GM12878 (cell line): ENCODE results near the gene ASF1B. TPM values are rescaled to one million over a fixed set of nuclear protein-coding genes. Genes with fewer than 3 reads are reported as not detected.

Experiments used
- ASH2L ChIP-seq: fragments of 300-600, 200-600 bp; sonication (generic); IDR thresholded peaks from 2 replicates; pipeline ENCODE4 v1.6.1; 2017; ENCODE audit warnings: low read depth, mild to moderate bottlenecking, borderline replicate concordance
- BCL11A ChIP-seq: IDR thresholded peaks from 2 replicates; pipeline ENCODE4 v1.6.1; 2011; ENCODE audit warnings: low read depth, low read length
- CBFB ChIP-seq: IDR thresholded peaks from 2 replicates; pipeline ENCODE4 v1.6.1; 2016; ENCODE audit warnings: antibody characterized with exemption, low read depth
- CEBPB ChIP-seq, 2 experiments: fragments of 150-350 bp in 1 of 2; IDR thresholded peaks; 2 replicates each; pipeline ENCODE4 v1.6.1; 2012 to 2014; ENCODE audit warnings: low read depth in 2 of 2, low read length in 2 of 2, borderline replicate concordance in 1 of 2, inconsistent platforms in 1 of 2
- CREB1 ChIP-seq: IDR thresholded peaks from 2 replicates; pipeline ENCODE4 v1.6.1; 2012; ENCODE audit warnings: low read depth, mild to moderate bottlenecking, inconsistent platforms
- CTCF ChIP-seq, 3 experiments: IDR thresholded peaks in 2 of 3; conservative IDR thresholded peaks in 1 of 3; 2 replicates each; pipeline ENCODE4 v1.5.1; 2011; ENCODE audit warnings: low read depth in 3 of 3, low read length in 3 of 3, mild to moderate bottlenecking in 3 of 3, control low read depth in 2 of 3, moderate library complexity in 2 of 3, inconsistent platforms in 1 of 3, mixed read lengths in 1 of 3; ENCODE audit not compliant: control insufficient read depth in 2 of 3, insufficient read depth in 1 of 3; ENCODE audit errors: extremely low read depth in 1 of 3
- DPF2 ChIP-seq: fragments of 450-650 bp; IDR thresholded peaks from 2 replicates; pipeline ENCODE4 v1.6.1; 2017; ENCODE audit warnings: mild to moderate bottlenecking
- FOS ChIP-seq: IDR thresholded peaks from 3 replicates; pipeline ENCODE4 v1.6.1; 2011; ENCODE audit warnings: borderline replicate concordance; ENCODE audit not compliant: insufficient read length; ENCODE audit errors: extremely low read depth
- HCFC1 ChIP-seq: fragments of 150-350 bp; IDR thresholded peaks from 2 replicates; pipeline ENCODE4 v1.6.1; 2014; ENCODE audit warnings: low read length
- HDAC6 ChIP-seq: fragments of 200-600 bp; sonication (generic); IDR thresholded peaks from one replicate; pipeline ENCODE4 v1.8.0; 2017; ENCODE audit warnings: antibody characterized with exemption; ENCODE audit not compliant: unreplicated experiment
- HDGF ChIP-seq: fragments of 450-650 bp; IDR thresholded peaks from 2 replicates; pipeline ENCODE4 v1.6.1; 2016; ENCODE audit warnings: antibody characterized with exemption
- IKZF1 ChIP-seq: fragments of 450-650 bp; conservative IDR thresholded peaks from 2 replicates; pipeline ENCODE4 v1.6.1; 2017; ENCODE audit warnings: antibody characterized with exemption, mild to moderate bottlenecking
- IRF3 ChIP-seq: fragments of 450-650 bp; IDR thresholded peaks from 2 replicates; pipeline ENCODE4 v1.6.1; 2014; ENCODE audit warnings: mild to moderate bottlenecking
- NBN ChIP-seq: fragments of 450-650 bp; IDR thresholded peaks from 2 replicates; pipeline ENCODE4 v1.6.1; 2016
- NFIC ChIP-seq: IDR thresholded peaks from 2 replicates; pipeline ENCODE4 v1.6.1; 2012; ENCODE audit warnings: low read depth, mild to moderate bottlenecking, inconsistent platforms, low read length, moderate library complexity
- POU2F2 ChIP-seq: IDR thresholded peaks from 3 replicates; pipeline ENCODE4 v1.6.1; 2011; ENCODE audit warnings: low read depth, mild to moderate bottlenecking, low read length, borderline replicate concordance
- RAD21 ChIP-seq: IDR thresholded peaks from 2 replicates; pipeline ENCODE4 v1.6.1; 2011; ENCODE audit warnings: mild to moderate bottlenecking, low read depth, low read length, moderate library complexity; ENCODE audit not compliant: insufficient read depth
- SMC3 ChIP-seq: IDR thresholded peaks from 2 replicates; pipeline ENCODE4 v1.6.1; 2011; ENCODE audit warnings: low read length, improper control_type of control experiment, borderline replicate concordance
- TBL1XR1 ChIP-seq: IDR thresholded peaks from 2 replicates; pipeline ENCODE4 v1.6.1; 2012; ENCODE audit warnings: low read depth, low read length, improper control_type of control experiment
- ZNF24 ChIP-seq: fragments of 450-650 bp; IDR thresholded peaks from 2 replicates; pipeline ENCODE4 v1.6.1; 2017; ENCODE audit warnings: antibody characterized with exemption, mild to moderate bottlenecking
- ZNF622 ChIP-seq: fragments of 450-650 bp; IDR thresholded peaks from 2 replicates; pipeline ENCODE4 v1.6.1; 2017; ENCODE audit warnings: mild to moderate bottlenecking, inconsistent platforms
- polyA plus RNA-seq, 11 experiments: library from polyadenylated mRNA; depleted of rRNA in 4 of 11; unstranded in 6 of 11; stranded (reverse) in 5 of 11; fragments of >200 nt; fragmentation: Nextera tagmentation in 4 of 11; fragmentation: Illumina TruSeq in 1 of 11; extraction: Ambion mirVana in 4 of 11; extraction: Trizol in 1 of 11; gene quantifications; 1 replicate in 1 of 11; 2 replicates in 10 of 11; pipeline versions ENCODE4 v1.2.1 to v1.2.3, GENCODE V29; 2011 to 2016; ENCODE audit warnings: inconsistent platforms in 2 of 11, missing spikeins in 2 of 11, low read depth in 1 of 11
- total RNA-seq, 4 experiments: library from RNA; depleted of rRNA in 3 of 4; stranded (reverse); fragments of >200 nt in 3 of 4; fragmentation: Illumina TruSeq in 1 of 4; extraction: Trizol in 1 of 4; gene quantifications; 2 replicates each; pipeline versions ENCODE4 v1.2.1 to v1.2.3, GENCODE V29; 2013 to 2021
- TF ChIP-seq, protein P1 (sequence below): IDR thresholded peaks from 2 replicates; pipeline ENCODE4 v1.6.1; 2012; ENCODE audit warnings: mild to moderate bottlenecking, low read depth, low read length
- TF ChIP-seq, protein P2 (sequence below): IDR thresholded peaks from 2 replicates; pipeline ENCODE4 v1.6.1; 2011; ENCODE audit warnings: borderline replicate concordance, low read depth, mild to moderate bottlenecking, moderate library complexity, mixed read lengths, low read length; ENCODE audit not compliant: insufficient read depth; ENCODE audit errors: extremely low read length

Gene ASF1B
- total and polyA plus RNA-seq, 10 of the 15 experiments (the other 5 are each of a cell fraction or from before 2014, with no cell fraction given) = 10.4 to 217 (median 90.2) TPM

DNA sequence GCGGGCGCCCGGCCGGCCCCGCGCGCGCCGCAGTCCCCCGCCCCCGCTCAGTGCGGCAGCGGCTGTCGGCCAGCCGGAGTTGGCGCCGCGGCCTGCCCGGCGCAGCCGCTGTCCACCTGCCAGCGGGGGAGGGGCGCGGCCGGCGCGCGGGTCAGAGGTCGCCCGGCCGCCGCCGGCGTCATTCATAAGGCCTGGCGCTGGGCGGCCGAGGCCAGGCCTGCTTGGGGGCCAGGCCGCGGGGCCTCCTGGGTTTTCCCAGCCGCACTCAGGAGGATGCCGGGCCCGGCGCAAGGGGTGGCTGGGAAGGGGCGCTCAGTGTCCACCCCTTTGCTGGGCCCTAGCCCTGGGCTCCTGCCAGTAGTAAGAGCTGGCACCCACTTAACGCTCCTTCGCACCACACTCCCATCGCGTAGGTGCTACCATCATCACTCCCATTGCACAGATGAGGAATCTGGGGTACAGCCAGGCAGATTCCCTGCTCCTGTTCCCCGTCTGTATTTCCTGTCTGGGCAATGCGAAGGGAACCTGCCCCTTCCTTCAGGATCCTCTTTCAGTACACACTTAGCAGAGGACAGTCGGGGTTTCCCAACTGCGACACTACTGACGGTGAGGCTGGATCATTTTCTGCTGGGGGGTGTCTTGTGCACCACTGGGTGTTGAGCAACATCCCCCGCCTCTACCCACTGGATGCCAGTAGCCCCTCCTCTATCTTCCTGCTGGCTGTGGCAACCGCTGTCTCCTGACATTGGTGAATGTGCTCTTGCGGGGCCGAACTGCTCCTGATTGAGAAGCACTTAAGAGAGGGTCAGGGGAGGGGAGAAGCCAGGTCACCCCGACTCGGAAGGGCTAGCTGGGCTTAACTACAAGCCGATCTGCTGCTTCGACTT, 18.0 kb downstream of the ASF1B start (continued):
- TF ChIP-seq IRF3 (no peak), ASH2L (no peak), FOS (no peak), DPF2 (no peak; the same call in none of the 2 replicates), TBL1XR1 (no peak), IKZF1 (peak; percentile 61; the same call in 1 of the 2 replicates), POU2F2 (no peak), NFIC (no peak), ZNF622 (no peak), RAD21 (no peak), BCL11A (no peak), HDGF (no peak), HDAC6 (no peak), CTCF (IDR thresholded peaks at IDR 0.05 in 2 of 3, conservative IDR thresholded peaks at IDR 0.05 in 1 of 3; ENCODE audit: control insufficient read depth in 2 of 3, extremely low read depth in 1 of 3, insufficient read depth in 1 of 3, low read depth in 3 of 3, low read length in 3 of 3) (no peak), CEBPB (IDR thresholded peaks at IDR 0.05; ENCODE audit: borderline replicate concordance in 1 of 2, low read depth in 2 of 2, low read length in 2 of 2) (peak in 1 of 2 experiments; percentile 44; a peak in 1 of 4 replicates), ZNF24 (no peak), NBN (no peak), CREB1 (no peak), HCFC1 (peak; percentile 20; the same call in 1 of the 2 replicates), CBFB (no peak), SMC3 (no peak)
- TF ChIP-seq, protein P1, sequence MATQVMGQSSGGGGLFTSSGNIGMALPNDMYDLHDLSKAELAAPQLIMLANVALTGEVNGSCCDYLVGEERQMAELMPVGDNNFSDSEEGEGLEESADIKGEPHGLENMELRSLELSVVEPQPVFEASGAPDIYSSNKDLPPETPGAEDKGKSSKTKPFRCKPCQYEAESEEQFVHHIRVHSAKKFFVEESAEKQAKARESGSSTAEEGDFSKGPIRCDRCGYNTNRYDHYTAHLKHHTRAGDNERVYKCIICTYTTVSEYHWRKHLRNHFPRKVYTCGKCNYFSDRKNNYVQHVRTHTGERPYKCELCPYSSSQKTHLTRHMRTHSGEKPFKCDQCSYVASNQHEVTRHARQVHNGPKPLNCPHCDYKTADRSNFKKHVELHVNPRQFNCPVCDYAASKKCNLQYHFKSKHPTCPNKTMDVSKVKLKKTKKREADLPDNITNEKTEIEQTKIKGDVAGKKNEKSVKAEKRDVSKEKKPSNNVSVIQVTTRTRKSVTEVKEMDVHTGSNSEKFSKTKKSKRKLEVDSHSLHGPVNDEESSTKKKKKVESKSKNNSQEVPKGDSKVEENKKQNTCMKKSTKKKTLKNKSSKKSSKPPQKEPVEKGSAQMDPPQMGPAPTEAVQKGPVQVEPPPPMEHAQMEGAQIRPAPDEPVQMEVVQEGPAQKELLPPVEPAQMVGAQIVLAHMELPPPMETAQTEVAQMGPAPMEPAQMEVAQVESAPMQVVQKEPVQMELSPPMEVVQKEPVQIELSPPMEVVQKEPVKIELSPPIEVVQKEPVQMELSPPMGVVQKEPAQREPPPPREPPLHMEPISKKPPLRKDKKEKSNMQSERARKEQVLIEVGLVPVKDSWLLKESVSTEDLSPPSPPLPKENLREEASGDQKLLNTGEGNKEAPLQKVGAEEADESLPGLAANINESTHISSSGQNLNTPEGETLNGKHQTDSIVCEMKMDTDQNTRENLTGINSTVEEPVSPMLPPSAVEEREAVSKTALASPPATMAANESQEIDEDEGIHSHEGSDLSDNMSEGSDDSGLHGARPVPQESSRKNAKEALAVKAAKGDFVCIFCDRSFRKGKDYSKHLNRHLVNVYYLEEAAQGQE = no peak
- TF ChIP-seq, protein P2, sequence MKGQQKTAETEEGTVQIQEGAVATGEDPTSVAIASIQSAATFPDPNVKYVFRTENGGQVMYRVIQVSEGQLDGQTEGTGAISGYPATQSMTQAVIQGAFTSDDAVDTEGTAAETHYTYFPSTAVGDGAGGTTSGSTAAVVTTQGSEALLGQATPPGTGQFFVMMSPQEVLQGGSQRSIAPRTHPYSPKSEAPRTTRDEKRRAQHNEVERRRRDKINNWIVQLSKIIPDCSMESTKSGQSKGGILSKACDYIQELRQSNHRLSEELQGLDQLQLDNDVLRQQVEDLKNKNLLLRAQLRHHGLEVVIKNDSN = no peak
